Middle frontal gyrus (tissue), 1 donor: Measurements from ENCODE around the gene LURAP1L.

Experiments
- DNase-seq: peaks from one replicate; pipeline ENCODE4 v3.0.0-alpha.2; 2015; ENCODE audit warnings: low spot score; ENCODE audit errors: extremely low spot score

The LURAP1L gene

DNA sequence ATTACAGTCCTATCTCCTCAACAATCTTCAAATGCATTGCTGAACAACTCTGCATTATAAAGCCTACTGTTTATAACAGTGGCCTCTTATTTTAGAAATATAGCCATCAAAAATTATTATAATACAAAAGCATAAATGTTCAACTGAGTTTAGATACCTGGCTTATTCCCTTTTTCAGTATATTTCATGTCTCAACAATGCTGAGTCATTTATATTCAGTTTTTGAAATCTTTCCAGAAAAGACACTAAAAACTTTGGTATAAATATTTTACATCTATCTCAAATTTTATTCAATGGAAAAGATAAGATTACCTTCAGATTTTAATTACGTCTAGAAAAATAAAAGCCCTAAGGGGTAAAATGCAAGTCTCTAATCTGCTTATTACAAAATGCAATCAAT lies 37.9 kb downstream of the LURAP1L start:
- no peak for DNase-seq

- DNase-seq, result no peak
Observed at GRCh38 chr9:12813533-12813932, 38.7 kb downstream of the LURAP1L start.

GRCh38 chr9:12813960-12814876 lies 39.4 kb downstream of the LURAP1L start:
- no peak for DNase-seq

DNA sequence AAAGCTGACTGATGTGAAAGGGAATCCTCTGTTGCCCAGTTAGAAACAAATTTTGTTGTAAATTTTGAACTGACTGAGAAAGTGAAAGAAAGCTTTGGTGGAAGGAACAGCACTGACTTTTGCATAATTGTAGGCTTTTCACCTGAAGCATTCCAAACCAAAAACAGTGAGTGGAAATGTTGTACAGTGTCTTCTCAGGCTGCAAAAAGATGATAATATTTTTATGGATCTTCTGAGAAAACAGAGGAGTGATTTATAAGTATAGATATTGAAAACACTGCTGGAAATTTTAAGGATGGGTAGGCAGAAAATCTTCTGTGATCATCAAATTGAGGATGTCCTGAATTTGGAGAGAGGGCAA lies 40.0 kb downstream of the LURAP1L start:
- no peak for DNase-seq

DNA sequence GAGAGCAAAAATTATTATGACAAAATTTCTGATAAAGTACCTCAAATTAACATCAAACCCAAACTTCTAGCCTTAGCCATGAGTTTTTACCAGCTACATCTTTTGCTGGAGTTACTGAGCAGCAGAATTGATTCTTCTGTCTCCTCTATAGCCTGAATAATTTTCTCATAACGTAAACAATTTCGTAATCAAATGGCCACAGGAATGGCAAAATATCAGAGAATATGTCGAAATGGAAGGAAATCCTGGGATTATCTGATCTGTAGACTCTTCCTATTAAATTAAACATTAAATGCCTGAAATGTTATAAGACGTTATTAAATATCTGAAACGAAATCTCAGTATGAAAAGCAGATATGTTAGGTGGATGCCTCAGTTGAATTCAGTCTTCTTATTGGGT lies 41.1 kb downstream of the LURAP1L start:
- no peak for DNase-seq

DNA sequence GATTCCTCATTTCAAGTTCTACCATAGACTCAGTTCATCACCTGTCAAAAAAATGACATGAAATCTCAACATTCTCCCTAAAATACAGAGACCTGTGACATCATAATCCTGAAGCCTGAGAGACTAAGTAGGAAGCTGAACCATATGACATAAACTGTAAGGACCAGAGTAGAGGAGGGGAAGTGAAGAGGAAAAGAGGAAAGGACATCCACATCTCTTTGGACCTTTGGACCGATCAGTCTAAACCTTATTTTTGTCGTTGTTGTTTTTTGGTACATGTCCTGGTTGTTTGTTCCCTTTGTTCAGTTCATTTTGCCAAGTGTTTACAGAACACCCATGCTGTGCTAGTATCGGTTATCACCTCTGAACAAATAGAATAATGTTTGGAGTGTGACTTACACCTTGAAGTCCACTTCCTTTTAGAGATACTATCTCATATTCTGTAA lies 41.9 kb downstream of the LURAP1L start:
- DNase-seq, result no peak

DNA sequence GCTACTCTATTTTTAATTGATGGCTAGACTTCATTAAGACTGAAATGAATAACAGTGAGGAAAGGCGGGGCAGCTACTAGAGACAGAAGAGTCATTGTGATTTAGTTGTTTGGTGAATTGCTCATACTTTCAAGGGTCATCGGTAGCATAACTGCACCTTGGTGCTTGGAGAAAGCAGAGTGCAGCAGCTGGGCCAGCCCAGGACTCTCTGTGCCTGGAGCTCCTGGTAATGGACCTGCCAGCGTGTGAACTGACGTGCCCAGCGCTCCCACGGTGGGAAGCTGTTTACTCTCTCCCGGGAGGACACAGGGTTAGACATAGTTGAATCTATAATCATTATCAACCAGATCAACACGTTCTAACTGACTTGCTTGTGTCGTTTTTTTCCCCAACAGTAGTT lies 42.9 kb downstream of the LURAP1L start:
- DNase-seq, result no peak

DNA sequence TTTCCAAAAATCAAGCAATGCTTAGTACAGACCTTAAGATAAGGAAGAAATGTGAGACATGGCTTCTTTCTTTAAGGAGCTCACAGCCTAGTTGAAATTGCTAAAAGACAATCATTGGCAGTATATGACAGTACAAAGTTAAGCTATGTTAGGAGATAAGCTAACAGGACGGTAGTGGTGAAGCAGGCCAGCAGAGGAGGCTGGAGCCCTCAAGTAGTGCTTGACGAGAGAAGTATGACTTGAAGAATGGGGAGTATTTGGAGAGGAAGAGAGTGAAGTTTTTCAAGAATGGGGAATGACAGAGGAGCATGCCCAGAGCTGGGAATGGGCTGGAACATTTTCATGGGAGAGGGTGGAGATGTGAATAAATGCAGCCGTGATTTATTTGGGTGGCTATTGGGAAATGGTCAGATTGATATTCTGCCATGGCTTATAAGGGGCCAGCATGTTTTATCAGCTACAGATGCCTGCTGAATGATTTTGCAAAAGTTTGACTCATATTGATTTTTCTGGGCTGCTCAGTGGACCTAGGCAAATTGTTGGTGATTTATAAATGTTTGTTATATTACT lies 43.7 kb downstream of the LURAP1L start:
- no peak for DNase-seq

GRCh38 chr9:12819436-12820185 lies 44.8 kb downstream of the LURAP1L start:
- no peak for DNase-seq

GRCh38 chr9:12822111-12822510 lies 47.3 kb downstream of the LURAP1L start:
- DNase-seq, result no peak

DNA sequence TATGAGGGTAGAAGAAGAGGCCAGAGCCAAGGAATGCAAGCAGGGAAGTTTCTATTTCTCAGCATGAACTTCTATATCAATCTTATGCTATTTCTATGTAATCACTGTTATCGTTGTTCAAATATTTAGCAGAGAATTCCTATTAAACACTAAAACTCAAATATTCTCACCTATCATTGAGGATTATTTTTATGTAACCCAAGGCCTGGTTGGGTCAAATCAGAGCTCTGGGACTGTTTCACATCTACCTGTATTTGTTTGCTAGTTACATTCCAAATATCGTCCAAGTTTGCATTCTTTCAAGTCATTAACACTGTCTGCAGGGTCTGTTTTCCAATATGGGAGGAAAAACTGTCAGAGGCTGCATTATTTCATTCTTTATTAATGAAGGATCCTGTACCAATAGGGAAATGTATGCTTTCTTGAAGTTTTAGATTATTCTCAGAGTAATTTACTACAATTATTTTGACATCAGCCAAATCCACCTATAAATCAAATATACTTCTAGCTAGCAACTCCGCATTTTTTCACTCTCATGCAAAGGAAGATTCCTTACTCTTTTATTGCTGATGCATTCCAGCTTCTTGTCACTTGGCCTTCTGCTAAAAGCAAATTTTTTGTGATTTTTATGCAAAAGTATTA lies 52.2 kb downstream of the LURAP1L start:
- DNase-seq, result no peak

- no peak for DNase-seq
Observed at GRCh38 chr9:12833701-12834100, 58.9 kb downstream of the LURAP1L start.

DNA sequence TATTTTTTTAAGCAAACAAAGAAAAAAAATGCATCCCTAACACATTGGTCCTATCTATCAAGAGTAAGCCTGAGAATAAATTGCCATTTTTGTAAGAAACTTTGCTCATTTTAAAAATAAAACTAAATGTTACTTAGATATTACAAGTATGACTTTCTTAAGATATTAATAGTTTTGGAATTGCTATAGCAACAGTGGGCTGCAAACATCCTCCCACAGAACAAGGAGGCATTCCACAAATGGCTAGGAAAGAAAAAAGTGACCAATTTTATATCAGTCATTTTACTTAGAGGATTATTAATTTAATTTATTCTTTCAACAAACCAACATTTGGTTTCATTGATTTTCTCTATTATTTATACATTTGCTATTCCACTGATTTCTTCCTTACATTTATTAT lies 63.7 kb downstream of the LURAP1L start:
- DNase-seq, result no peak

- DNase-seq, result no peak
Observed at GRCh38 chr9:12843735-12844134, 68.9 kb downstream of the LURAP1L start.

DNA sequence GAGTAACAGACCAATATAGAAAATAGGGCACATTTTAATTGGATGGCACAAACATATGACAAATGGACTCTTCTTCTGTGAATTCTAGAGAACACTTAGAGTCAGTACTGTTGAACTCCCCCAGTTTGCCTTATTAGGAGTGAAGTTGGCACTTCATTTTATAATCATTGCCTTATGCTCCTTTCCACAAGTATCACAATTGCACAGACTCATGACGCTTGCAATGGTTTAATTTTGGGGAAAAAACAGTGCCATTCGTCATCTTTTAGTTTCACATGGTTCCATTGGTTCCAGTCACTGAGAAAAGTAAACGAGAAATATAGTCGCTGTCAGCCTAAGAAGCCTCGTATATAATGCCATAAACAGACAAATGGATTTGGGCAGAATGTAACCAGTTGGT lies 71.2 kb downstream of the LURAP1L start:
- DNase-seq, result no peak

GRCh38 chr9:12847561-12847960 lies 72.7 kb downstream of the LURAP1L start:
- no peak for DNase-seq

GRCh38 chr9:12849486-12850003 lies 74.7 kb downstream of the LURAP1L start:
- no peak for DNase-seq

GRCh38 chr9:12851341-12852090 lies 76.7 kb downstream of the LURAP1L start:
- no peak for DNase-seq

- DNase-seq, result no peak
Observed at GRCh38 chr9:12853051-12853450, 78.2 kb downstream of the LURAP1L start.

GRCh38 chr9:12854221-12854620 lies 79.4 kb downstream of the LURAP1L start:
- DNase-seq, result no peak

DNA sequence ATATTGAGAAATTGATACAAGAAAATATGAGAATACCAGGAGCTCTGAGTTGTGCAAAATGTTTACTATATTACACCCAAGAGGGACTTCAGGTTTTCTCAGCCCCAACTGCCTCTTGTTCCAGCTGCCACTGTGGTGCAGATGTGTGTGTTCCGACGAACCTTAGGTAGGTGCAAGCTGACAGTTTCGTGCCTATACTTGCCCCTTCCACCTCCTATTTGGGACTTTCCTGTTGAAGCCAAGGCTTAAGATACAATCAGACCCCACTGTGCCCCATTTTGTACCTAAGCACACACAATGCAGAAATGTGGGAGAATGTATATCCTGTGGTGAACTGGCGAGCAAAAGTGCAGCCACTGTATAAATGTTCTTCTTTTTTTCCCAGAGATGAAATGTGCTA lies 80.2 kb downstream of the LURAP1L start:
- DNase-seq, result no peak
